ENCODE results near the gene WDR75. TPM values are rescaled to one million over a fixed set of nuclear protein-coding genes. Genes with fewer than 3 reads are reported as not detected.

WDR75 gene
- total RNA-seq, 3 donors from 2014 or later: 20.6 to 28.4 (median 24.6) TPM

- ATAC-seq (no peak), DNase-seq (no peak)
- Histone ChIP-seq H3K9me3 (no peaks in the 10 kb centered on the region), H3K36me3 (ENCODE audit: low read depth) (no peaks in the 10 kb centered on the region), H3K4me1 (ENCODE audit: low read depth) (no peaks in the 10 kb centered on the region), H3K4me3 (no peak overlapping the region)
- intact Hi-C loops (cut with DNase I, micrococcal nuclease): no loop called here
- no peak for TF ChIP-seq CTCF (IDR thresholded peaks at IDR 0.05)
These were observed 43.9 kb downstream of the WDR75 start for GRCh38 chr2:189485146-189485545.

- no peaks in the 10 kb centered on the region for H3K36me3 ChIP-seq (ENCODE audit: low read depth)
- TF ChIP-seq CTCF (IDR thresholded peaks at IDR 0.05): no peak
- no peaks in the 10 kb centered on the region for H3K4me1 ChIP-seq (ENCODE audit: low read depth)
- ATAC-seq (no peak), DNase-seq (no peak)
- intact Hi-C loops (cut with DNase I, micrococcal nuclease): no loop called here
- no peak overlapping the region for H3K4me3 ChIP-seq
- no peaks in the 10 kb centered on the region for H3K9me3 ChIP-seq
These were observed 45.0 kb downstream of the WDR75 start for GRCh38 chr2:189486237-189486770.

GRCh38 chr2:189487283-189488007 lies 46.2 kb downstream of the WDR75 start:
- Histone ChIP-seq H3K4me3 (no peak overlapping the region), H3K4me1 (ENCODE audit: low read depth) (no peaks in the 10 kb centered on the region), H3K9me3 (no peaks in the 10 kb centered on the region), H3K36me3 (ENCODE audit: low read depth) (no peaks in the 10 kb centered on the region)
- DNase-seq: no peak
- ATAC-seq: no peak
- no peak for TF ChIP-seq CTCF (IDR thresholded peaks at IDR 0.05)
- intact Hi-C loops (cut with DNase I, micrococcal nuclease): no loop called here

- no peaks in the 10 kb centered on the region for H3K9me3 ChIP-seq
- DNase-seq (no peak), ATAC-seq (no peak)
- H3K4me1 ChIP-seq (ENCODE audit: low read depth): no peaks in the 10 kb centered on the region
- no peaks in the 10 kb centered on the region for H3K36me3 ChIP-seq (ENCODE audit: low read depth)
- intact Hi-C loops (cut with DNase I, micrococcal nuclease): no loop called here
- no peak for TF ChIP-seq CTCF (IDR thresholded peaks at IDR 0.05)
- no peak overlapping the region for H3K4me3 ChIP-seq
These were observed 46.7 kb downstream of the WDR75 start for GRCh38 chr2:189488008-189488310.

GRCh38 chr2:189492451-189492850 lies 51.2 kb downstream of the WDR75 start:
- DNase-seq (no peak), ATAC-seq (no peak)
- no peak for TF ChIP-seq CTCF (IDR thresholded peaks at IDR 0.05)

More at GRCh38 chr2:189492451-189492850, 51.2 kb downstream of the WDR75 start:
- Histone ChIP-seq H3K4me1 (ENCODE audit: low read depth) (no peaks in the 10 kb centered on the region), H3K9me3 (no peaks in the 10 kb centered on the region), H3K36me3 (ENCODE audit: low read depth) (no peaks in the 10 kb centered on the region), H3K4me3 (no peak overlapping the region)
- intact Hi-C loops (cut with DNase I, micrococcal nuclease): no loop called here

All from mucosa of descending colon (tissue), 3 donors.